ENCODE measurements around the gene MMP23B.
"Not testable (repeated sequence)": the region's sequence is repeated elsewhere in the genome, so short reads cannot be mapped to it uniquely, and the experiment has no call there.

Gene MMP23B

DNA sequence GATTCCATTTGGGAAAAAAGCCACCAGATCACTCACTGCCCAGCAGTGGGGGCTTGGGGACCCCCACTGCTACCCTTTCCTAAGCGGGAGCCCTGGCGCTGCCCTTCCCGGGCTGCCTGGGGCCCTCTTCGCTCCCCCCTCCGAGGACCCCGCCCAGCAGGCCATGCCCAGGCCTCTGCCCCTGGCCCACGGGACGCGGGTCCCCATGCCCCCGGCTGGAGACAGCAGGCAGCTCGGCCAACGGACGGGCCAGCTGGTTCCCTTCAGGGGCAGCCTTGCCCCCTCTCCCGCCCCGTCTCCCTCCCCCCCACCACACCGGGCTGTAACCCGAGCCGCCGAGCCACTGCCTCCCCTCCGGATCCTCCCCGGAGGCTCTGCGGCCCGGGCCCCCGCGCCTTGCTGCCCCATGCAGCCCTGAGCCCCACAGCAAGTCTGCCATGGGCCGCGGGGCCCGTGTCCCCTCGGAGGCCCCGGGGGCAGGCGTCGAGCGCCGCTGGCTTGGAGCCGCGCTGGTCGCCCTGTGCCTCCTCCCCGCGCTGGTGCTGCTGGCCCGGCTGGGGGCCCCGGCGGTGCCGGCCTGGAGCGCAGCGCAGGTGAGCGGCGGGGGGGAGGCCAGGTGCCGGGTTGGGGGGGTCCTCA is at the start of gene MMP23B:
MMP23B (plus strand) TSS at position 392 of the 639 bp plus-strand sequence; CDS start at position 438, 46 bp downstream.
- DNase-seq, result no peak

DNA sequence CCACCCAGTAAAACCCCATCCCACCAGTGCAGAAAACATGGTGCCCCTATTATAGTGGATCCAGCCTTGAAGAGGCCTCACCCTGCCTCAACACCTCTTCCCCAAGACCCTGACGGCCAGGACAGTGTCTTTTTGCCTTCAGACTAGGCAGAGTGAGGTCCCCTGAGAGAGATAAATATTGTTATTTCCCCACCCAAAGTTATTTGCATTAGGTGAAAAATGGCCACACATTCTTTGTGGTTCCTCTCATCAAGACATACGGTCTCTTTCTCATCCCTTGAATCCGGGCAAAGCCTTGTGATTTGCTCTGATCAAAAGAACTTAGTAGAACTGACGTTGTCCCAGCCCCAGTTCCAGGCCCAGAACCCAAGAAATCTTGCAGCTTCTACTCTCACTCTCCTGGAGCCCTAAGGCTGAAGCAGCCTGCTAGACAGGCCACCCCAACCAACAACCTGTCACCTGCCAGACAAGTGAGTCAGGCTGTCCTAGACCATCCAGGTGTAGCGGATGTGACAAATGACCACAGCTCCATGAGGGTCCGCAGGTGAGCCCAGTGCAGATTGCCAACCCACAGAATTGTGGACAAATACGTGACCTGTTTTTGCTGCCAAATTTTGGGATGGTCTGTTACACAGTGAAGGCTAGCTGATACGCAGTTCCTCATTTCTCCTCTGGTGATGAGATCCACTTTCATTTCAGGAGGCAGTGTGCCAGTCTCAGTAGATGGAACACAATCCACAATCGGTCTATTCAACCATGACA is 49.2 kb upstream of the MMP23B start:
- DNase-seq, result no peak

GRCh38 chr1:1583347-1584010 is 48.5 kb upstream of the MMP23B start:
- no peak for DNase-seq

DNA sequence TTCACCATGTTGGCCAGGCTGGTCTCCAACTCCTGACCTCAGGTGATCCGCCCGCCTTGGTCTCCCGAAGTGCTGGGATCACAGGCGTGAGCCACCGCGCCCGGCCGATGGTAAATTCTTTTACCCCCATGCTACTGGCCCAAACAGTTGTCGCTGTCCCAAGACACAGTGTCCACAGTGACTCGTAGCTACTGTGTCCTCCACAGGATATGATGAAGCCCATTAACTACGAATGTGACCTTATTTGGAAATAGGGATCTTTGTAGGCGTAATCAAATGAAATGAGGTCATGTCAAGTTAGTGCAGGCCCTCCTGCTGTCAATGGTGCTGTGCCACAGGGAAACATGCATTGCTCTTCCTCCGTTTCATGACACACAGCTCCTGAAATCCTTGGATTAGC is 40.5 kb upstream of the MMP23B start:
- DNase-seq, result no peak

GRCh38 chr1:1593834-1594601 is 38.0 kb upstream of the MMP23B start:
- no peak for DNase-seq

DNA sequence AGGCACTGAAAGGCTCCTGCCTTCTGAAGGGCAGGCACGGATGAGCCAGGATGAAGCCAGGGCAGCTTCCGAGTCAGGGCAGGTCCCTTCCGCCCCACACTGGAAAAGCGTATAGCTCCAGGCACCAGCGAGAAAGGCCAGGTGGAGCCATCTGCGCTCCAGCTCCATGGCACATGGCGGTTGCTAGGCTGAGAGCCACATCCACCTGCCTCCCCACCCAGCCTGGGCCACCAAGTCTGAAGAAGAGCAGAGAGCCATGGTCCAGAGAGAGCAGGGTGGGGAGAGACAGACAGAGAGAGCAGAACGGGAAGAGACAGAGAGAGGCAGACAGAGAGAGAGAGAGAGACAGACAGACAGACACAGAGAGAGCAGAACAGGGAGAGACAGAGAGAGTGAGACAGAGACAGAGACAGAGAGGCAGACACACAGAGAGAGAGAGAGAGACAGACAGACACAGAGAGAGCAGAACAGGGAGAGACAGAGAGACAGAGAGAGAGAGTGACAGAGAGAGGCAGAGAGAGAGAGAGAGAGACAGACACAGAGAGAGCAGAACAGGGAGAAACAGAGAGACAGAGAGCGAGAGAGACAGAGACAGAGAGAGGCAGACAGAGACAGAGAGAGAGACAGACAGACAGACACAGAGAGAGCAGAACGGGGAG is 37.2 kb upstream of the MMP23B start:
- no peak for DNase-seq

DNA sequence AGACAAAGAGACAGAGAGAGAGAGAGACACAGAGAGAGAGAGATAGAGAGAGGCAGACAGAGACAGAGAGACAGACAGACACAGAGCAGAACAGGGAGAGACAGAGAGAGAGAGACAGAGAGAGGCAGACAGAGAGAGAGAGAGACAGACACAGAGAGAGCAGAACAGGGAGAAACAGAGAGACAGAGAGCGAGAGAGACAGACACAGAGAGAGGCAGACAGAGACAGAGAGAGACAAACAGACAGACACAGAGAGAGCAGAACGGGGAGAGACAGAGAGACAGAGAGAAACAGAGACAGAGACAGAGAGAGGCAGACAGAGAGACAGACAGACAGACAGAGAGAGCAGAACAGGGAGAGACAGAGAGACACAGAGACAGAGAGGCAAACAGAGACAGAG is 36.6 kb upstream of the MMP23B start:
- DNase-seq, result not testable (repeated sequence)

DNA sequence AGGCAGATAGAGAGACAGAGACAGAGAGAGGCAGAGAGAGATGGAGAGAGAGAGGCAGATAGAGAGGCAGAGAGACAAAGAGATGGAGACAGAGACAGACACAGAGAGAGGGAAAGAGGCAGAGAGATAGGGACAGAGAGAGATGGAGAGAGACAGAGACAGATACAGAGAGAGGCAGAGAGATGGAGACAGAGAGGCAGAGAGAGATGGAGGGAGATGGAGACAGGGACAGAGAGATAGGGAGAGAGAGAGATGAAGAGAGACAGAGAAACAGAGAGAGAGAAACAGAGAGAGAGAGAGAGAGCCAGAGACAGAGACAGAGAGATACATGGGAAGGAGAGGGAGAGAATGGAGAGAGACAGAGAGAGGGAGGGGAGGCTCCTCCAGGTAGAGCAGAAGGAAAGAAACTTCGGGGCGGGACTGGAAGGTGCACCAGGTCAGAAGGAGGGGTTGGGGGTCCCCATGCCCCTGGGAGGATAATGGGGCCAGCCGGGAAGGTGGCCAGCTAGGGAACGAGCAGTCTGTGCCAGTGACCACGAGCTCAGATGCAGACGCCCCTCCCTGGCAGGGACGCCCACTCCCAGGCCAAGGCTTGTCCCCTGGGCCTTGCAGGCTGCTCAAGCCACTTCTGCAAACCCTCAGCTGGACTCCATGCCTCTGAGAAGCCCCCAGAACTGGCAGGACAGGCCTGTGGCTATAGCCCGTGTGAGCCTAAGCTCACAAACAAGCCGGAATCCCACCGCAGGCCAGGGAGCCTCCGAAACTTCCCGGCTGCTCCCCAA is 35.3 kb upstream of the MMP23B start:
- no peak for DNase-seq

DNA sequence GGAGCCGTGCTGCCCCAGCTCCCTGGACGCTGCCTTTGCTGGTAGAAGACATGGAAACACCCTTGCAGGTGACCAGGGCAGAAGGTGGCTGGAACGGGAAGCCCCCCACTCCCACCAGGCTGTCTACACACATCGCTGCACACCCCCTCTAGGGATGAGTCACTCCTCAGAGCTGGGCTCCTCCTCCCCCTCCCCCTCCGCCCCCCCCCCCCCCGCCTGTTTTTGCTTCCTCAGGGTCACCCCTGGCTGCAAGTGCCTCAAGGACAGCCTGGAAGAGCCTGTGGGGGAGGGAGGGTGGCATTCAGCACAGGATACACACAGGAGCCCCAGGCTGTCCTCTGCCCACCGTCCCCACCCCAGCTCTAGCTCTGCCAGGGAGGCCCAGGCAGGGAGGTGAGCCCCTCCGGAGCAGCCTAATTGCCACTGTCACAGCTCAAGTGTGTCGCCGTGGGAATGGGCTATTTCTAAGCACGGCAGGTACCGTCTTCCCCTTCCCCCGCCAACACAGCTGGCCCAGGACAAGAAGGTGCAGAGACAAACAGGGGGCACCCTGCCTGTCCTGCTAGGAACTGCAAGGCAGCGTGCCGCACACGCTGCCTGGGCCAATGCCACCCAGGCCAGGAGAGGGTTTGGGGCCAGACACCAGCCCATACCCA is 34.6 kb upstream of the MMP23B start:
- DNase-seq, result no peak

DNA sequence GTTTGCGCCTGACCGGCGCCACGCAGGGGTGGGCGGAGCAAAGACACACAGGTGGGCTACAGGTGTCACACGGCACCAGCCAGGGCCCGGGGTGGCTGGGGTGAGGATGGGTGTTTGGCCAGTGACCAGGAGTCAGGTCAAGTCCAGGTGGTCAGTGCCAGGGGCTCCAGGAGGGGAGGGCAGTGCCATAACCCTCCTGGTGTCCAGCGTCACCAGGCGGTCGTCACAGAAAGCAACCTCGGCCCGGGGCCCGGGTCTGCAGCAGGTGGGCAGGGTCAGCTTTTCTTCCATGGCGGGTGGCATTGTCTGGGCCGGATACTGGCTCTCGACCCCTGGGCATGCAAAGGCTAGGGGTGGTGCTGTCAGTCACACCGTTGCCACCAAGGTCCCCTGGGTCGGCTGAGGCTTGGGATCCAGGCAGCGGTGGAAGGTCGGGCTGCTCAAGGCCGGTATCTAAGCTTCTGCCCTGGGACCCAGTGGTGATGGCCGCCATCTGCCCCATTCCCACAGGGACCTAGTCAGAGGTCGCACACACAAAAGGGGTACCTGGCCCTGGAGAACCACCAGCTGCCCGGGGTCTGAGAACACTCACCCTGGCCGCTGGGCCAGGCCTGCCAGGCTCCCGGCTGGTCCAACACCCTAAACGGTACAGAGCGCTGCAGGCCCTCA is 33.8 kb upstream of the MMP23B start:
- no peak for DNase-seq

DNA sequence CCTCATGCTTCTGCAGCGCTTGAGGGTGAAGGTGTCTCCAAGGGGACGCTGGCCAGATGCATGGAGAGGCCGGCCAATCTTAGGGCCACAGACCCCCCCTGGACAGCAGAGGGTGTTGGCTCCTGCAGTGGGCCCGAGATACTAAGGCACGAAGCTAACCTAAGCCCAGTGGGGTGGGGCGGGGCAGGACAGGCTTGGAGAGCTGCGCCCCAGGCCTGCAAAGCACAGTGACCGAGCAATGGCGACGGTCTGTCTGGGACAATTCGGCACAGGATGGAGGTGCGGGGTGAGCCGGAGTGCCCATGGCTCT is 33.3 kb upstream of the MMP23B start:
- DNase-seq, result no peak

GRCh38 chr1:1599030-1599934 is 32.7 kb upstream of the MMP23B start:
- no peak for DNase-seq

DNA sequence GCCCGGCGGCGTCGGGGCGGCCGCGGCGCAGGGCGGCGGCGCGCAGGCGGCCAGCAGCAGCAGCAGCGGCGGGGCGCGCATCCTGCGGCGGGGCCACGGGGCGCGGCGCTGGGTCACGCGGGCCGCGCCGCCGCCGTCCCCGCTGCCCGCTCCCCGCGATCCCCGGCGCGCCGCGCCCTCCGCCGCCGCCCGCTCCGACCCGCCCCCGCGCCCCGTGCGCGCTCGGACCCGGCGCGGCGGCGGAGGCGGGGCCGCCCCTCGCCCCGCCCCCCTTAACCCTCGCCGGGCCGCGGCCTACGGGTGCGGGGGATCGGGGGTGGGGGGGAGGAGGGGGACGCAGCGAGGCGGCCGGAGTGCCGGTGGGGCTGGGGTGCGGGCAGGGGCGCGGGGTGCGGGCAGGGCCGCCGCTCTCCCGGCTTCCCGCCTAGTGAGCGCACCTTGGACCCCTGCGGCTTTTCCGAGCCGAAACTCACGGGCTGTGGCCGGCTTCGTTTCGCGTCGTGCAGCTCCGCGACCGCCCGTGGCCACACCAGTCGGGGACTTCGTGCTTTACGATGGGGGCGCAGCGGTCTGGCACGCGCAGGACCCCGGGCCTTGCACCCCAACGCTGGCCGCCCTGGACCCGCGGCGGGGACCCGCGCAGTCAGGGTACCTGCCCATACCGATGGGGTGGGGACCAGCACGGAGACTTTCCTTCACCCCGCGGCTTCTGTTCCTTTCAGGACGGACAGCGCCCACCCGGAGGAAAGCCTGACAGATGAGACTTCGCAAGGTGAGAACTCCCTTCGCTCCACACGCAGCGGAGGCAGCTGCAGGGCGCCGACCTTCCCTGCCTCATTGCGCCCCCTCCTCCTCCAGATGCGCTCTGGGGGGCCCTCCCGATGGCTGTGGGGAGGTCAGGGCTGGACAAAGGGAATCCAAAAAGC is 31.8 kb upstream of the MMP23B start, which contains the start of gene FNDC10:
FNDC10 (minus strand) TSS at position 201 of the 926 bp plus-strand sequence; CDS start at position 81, 120 bp downstream.
- DNase-seq, result no peak

DNA sequence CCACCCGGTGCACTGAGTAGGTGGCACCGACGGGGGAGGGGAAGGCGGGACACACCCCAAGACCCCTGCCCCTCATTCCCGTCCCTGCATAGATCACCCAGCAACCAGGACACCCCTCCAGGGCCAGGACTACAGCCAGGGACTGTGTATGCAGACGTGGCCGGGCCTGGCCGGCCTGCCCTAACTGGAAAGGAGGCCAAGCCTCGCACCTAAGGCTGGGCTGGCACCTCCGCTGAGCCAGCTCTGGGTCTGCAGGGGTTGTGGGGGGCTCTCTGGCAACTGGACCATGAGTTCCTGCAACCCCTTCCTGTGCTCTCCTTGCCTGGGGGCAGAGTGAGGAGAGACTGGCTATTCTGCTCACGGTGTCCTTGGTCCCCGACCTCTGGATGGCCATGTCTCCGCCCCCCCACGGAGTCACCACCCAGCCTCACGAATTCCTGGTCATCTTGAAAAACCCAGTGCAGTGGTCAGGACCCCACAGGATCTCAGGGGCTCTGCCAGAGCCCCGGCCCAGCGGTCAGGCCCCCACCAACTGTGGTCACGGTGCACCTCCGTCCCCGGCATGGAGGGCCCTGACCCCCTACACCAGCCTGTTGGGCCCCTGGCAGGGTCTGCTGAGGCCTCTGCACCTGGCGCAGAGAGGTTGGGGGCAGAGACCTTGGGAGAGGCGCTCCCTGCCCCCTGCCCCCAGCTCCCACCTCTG is 31.0 kb upstream of the MMP23B start:
- DNase-seq, result no peak

DNA sequence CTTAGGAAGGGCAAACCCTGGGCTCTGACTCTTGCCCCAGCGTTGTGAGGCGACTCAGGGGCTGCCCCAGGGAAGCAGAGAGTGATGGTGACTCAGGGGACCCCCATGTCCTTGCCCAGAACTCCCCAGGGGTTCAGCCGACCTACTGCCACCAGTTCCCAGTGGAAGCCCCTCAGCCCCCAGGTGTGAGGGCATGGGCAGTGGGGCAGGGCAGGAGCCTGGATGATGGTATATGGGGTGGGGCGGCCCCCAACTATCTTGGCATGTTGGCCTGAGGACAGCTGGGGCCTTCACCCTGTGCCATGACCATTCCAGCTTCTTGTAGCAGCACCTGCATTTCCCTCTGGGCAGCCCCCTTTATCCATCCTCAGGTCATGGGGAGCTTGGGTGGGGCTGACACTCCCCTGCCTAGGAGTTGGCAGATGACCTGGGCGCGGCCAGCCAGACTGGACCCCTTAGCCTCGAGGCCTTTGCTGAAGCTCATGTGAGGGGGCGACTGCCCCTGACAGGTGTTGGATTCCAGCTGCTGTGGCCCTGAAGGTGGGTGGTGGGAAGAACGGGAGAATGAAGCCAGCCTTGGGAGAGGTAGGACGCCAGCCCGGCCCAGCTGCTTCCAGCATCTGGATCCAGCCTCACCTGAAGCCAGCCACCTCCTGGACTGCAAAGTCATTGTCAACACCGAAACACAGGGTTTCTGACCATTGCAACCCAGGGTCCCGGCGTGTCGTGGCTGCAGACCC is 30.2 kb upstream of the MMP23B start:
- no peak for DNase-seq

DNA sequence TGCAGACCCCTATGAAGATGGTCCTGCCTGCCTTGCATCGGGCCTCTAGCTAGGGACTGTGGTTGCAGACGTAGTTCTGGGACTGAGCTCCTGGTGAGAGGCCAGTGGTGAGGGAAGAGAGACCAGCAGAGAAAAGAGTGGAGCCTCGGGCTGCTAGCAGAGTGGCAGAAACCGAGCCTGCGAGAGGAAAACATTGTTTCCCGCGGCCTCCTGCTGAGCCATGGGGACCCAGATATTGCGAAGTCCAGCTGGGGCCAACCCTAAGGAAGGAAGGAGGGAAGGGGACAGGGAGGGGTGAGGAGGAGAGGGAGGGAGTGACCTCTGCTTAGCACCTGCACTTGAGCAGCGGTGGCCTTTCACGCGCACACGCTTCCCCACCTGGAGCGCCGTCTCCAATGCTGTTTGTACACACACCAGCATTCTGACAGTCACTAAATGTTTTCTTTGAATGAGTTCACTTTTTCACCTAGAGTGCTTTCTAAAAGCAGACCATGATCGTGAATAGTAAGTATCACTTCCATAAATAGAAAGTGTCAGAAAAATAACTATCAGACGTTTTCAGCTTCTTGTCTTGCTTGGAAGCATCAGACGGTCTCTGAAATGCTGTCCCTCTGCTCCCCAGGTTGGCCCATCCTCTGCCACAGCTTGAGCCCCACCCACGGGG is 29.5 kb upstream of the MMP23B start:
- DNase-seq, result no peak

All from NCI-H1436 (cell line).